Stimulated activated CD4-positive, alpha-beta T cell treated with anti-CD3 and anti-CD28 coated beads, Interleukin-2, amount 100 ng/mL, for 48 hours (primary cell): ENCODE measurements around the gene WSCD2.

ENCODE experiments used
- DNase-seq, 2 donors: peaks; one replicate each; pipeline ENCODE4 v3.0.0-alpha.2; 2020

The WSCD2 gene

DNA sequence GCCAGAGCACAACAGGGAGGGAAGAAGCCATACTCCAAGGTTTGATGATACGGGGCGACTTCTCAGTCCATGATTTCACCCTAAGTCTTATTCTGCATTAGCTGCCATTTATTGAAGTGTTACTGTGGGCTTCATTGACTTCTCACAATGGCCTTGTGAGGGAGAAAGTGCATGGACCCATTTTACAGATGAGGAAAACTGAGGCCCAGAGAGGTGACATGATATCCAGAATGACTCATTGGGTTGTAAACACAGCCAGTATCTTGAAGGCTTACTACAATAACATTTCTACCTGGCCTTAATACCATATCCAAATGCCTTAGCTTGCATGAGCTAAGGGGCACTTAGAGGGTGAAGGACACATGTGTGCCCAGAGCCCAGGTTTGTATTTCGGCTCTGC is 109.4 kb downstream of the WSCD2 start:
- DNase-seq = no peak

DNA sequence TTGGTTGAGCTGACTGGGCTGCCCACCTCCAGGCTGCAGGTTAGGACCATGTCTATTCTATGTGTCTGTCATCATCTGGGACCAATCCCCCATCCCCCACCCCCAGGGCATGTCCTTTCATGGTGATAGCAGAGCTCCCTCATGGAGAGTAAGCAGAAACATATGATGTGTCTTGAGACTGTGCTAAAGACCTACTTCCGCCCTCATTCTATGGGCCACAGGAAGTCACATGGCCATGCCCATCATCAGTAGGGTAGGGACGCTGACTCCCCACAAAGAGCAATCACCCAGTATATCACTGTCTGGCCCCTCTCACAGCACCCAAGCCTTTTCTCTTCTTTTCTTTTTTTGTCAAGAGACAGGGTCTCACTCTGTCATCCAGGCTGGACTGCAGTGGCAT is 110.3 kb downstream of the WSCD2 start:
- no peak for DNase-seq

DNA sequence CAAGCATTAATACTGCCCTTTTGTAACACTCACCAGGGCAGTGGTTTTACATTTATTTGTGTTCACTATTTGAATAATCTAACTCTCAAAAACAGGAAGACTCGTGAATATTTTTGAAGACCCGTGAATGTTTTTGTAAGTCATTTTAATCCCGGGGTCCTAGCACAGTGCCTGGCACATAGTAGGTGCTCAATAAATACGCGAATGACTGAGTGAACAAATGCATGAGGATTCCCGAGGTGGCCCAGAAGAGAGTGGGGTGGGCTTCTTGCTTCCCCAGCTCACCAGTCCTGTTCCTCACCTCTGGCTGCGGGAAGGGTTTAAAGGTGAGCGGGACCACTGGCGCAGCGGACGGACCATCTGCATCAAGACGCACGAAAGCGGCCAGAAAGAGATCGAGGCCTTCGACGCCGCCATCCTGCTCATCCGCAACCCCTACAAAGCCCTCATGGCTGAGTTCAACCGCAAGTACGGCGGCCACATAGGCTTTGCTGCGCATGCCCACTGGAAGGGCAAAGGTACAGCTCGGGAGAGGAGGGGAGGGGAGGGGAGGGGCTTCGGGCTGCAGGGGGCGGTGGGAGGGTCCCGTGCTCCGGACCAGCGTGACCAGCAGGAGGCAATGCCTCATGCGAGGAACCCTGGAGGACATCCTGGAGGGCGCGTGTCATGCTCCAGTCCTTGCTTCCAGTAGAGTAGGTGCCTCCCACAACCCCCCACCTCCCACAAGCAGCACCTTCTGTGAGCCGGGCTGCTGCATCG is 111.1 kb downstream of the WSCD2 start:
- DNase-seq = no peak

DNA sequence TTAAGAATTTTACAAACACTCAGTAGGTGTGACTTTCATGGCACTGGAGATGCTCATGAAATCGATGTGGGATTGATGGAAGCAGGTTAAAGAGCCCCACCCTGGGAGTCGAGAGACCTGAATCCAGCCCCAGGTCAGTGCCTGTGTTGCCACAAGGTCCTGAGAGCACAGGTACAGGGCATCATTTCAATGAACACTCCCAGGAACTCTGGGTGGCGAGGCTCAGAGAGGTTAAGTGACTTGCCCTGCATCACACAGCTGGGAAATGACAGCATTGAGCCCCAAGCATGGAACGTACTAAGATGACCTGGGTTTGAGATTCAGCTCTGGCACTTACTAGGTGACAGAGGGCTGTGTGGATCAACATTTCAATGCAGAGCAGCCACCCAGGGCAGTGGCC is 111.8 kb downstream of the WSCD2 start:
- DNase-seq = no peak

DNA sequence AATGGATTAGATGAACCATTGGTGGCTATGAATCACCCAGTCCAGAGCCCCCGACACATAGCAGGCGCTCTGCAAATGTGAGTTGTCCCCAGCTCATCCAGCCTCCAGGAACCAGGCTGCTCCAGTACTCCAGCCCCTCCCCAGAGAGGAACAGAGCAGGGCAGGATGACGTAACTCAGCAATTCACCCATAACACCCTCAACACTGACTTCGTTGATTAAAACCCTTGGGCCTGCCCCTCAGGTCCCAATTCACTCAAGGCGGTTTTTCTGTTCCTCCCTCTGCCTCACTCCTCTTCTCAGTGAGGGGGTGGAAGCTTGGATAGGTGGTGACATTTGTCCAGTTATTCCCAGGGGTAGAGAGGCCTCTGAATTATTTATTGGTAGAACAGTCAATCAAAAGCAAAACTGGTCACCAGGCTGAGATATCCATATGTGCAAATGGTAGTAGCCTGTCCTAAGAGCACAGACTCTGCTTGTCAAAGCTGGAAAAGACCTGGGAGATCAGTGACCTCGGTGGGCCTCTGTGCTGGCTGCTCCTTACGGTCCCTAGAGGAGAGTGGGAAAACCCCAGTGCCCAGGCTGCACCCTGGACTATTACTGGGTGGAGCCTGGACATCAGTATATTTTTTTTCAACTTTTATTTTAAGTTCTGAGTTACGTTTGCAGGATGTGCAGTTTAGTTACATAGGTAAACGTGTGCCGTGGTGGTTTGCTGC is 113.1 kb downstream of the WSCD2 start:
- no peak for DNase-seq

DNA sequence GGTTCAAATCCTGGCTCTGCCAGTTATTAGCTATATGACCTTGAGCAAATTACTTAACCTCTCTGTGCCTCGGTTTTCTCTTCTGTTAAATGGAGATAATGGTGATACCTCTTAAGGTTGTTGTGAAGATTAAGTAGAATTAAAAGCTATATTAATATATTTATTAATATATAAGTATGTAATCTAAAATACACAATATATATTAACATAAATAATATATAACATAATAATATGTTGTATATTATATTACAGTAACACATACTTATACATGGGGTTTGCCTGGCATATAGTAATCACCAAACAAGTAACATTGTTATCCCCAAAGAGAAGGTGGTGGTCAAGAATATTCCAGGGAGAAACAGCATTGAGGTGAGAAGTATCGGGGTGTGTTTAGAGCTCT is 118.0 kb downstream of the WSCD2 start:
- no peak for DNase-seq

DNA sequence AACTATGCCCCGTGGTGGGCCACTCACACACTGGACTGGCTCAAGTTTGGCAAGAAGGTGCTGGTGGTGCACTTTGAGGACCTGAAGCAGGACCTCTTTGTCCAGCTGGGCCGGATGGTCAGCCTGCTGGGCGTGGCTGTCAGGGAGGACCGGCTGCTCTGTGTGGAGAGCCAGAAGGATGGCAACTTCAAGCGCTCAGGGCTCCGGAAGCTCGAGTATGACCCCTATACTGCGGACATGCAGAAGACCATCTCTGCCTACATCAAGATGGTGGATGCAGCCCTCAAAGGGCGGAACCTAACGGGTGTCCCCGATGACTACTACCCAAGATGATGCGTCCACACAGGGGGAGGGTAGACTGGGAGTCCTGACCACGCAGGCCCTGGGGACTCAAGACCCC is 118.9 kb downstream of the WSCD2 start:
- DNase-seq = no peak

DNA sequence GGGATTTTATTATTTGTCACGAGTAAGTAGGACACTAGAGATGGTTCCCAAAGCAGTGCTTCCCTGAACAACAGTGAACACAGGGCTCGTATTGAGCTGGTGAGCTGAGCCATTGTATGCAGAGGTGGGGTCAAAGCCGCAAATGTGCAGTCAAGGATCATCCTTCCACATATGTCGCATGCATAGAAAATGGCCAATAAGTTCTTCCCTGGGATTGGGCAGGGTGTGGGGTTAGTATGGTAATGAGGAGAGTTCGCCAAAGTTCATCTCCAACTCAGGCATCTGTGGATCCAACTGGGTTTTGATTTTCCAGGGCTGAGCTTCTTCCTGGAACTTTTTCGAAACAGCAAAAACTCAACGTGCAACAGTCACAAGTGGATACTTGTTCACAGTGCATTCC is 123.4 kb downstream of the WSCD2 start:
- DNase-seq = no peak

DNA sequence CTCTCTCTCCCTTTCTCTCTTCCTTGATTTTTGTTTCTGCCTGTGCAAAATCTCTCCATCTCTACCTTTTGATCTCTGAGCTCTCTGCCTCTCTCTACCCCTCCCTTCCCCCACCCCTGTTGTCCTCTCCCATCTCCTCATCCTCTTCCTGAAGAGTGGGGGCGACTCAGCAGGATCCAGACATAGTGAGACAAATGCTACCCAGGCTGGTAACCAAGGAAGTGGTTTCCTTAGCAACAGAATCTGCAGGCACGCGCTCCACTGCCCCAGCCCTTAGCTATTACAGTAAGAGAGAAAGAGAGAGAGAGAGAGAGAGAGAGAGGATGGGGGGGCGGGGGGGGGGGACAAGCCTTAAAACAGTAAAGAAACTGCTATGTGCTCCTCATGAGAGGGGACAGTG is 124.5 kb downstream of the WSCD2 start:
- no peak for DNase-seq

DNA sequence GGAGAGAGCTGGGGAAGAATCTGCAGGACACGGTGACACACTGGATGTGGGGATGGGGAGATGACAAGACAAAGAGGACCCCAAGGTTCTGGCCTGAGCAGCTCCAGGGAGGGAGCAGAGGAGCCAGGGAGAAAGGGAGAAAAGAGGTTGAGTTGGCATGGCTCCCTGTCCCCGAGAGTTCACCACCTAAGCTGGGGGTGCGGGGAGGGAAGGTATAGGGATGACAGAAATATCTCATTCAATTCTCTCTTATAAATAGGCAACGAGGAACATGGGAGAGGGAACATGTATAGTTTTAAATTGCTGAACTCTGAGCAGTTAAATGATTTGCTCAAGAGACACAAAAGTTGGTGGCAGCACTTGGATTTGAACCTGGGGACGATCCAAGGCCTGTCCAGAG is 124.9 kb downstream of the WSCD2 start:
- DNase-seq = no peak

DNA sequence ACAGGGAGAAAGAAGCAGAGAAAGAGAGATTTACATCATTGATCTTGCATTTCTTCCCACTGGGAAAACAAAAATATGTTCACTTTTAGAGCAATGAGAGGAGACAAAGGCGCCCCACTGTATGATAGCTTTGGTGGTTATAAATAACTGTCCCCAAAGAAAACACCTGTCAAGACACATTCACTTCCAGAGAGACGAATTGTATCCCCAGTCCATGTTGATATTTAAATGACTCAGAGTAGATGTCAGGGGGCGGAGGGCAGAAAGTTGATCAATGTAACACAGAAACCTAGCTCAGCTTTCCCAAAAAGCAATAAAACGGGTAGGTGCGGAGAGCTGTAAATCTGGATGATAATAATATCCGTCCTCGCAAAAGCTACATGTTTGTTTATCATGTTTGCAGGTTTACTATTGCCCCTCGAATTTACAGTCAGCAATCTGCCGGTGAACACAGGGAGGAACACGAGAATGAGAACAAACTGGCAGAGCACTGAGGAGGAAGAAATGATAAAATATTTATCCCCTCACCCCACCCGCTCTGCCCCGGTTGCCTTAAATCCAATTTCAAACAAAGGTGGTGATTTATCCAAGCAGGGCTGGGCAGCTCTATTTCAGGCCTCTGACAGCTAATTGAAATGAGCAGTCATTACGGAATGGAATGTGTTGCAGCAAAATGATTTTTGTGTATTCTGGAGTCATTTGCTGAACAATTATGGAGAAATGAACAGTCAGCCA is 125.6 kb downstream of the WSCD2 start:
- no peak for DNase-seq

DNA sequence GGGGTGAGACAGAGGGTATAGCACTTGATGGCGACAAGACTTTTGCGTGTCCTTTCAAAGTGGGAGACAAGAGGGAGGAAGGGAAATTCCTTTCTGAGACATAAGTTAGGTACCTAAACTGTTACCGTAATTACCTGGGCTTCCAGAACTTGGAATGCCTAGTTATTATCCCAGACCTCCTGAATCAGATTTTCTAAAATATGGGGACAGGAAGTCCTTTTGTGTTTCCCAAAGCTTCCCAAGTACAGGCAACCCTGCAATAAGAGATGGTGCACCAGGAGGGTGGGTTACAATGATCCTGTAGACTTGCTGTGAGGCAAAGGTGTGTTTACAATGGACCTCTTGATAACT is 126.1 kb downstream of the WSCD2 start:
- DNase-seq = no peak

DNA sequence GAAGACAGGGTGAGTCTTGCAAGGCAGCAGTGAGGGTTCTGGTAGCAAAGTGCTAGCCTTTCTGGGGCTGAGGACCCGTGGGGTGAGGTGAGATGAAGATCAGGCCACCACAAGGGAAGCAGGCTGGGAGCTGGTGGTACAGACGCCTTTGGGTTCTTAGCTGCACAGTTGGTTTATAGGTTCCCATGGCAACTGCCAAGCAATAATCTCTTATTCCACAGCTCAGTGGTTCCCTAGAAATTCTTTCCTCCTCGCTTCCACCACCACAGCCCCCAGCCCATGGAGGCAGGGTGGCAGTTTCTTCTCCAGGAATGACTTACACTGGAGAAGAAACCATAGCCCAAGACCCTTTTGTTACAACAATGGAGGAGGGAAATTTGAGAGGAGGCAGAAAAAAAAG is 127.9 kb downstream of the WSCD2 start:
- DNase-seq = no peak

DNA sequence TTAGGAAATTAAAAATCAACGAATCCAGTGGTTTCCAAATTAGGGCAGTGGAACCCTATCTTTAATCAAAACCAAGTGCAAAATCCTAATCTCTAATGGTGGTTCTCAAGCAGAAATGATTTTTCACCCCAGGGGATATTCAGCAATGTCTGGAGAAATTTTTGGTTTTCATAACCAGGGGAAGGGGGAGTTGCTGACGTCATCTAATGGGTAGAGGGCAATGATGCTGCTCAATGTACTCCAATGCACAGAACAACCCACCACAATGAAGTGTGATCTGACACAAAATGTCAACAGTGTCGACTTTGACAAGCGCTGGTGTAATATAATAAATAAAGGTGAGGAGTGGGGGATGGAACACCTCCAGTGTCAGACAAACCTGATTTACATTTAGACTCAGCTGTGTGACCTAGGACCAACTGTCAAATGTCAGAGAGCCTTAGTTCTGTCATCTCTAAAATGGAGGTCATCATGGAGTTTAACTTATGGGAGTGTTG is 128.6 kb downstream of the WSCD2 start:
- no peak for DNase-seq

DNA sequence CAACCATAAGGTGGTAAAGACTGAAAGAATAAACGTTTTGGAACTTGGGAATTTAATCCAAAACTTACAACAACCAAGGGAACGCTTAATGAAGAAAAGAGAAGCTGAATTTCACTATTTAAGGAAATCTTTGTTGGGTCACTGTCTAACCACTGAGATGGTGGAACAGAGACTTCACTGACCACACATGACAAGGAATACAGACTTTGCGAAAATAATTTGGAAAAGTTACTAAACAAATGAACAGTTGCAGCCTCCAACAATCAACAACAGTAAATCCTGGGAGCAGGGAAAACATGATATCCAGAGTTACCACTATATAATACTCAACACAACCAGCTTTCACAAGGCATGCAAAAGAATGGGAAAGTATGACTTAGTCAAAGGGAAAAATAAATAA is 131.0 kb downstream of the WSCD2 start:
- DNase-seq = no peak

DNA sequence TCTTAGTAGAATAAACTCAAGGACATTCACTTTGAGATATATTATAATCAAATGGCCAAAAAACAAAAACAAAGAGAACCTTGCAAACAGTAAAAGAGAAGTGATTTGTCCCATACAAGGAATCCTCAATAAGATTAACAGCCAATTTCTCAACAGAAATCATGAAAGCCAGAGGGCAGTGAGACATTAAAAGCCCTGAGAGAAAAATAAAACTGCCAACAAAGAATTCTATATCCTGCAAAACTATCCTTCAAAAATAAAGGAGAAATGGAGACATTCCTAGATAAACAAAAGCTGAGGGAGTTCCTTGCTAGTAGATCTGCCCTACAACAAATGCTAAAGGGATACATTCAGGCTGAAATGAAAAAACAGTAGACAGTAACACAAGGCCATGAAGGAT is 131.9 kb downstream of the WSCD2 start:
- DNase-seq = no peak

DNA sequence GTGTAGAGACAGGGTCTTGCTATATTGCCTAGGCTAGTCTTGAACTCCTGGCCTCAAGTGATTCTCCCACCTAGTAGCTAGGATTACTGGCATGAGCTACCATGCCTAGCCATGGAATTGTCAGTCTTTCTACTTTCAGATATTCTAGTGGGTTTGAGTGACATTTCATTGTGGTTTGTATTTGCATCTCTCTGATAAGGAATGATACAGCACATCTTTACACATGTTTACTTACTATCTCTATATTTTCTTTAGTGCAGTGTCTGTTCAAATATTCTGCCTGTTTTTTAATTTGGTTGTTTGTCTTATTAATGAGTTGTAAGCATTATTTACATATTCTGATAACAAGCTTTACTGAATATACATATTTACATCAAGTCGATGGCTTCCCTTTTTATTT is 136.4 kb downstream of the WSCD2 start:
- no peak for DNase-seq

DNA sequence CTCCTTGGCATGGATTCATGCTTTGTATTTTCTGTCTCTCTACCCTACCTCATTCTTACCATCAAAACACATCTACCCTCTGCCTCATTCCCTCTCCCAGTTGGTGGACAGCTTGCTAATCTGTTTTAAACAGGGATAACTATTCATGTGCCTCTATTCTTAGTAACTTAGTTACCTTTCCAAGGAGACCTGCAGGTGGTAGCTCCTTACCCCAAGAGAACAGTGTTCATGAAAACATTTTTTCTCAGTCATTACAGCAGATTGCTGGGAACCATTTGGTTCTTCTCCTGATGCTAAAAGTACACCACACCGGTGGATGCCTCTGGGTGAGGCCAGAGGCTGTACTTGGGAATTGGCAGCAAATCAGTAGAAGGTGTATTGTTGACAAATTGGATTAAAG is 137.0 kb downstream of the WSCD2 start:
- DNase-seq = no peak

DNA sequence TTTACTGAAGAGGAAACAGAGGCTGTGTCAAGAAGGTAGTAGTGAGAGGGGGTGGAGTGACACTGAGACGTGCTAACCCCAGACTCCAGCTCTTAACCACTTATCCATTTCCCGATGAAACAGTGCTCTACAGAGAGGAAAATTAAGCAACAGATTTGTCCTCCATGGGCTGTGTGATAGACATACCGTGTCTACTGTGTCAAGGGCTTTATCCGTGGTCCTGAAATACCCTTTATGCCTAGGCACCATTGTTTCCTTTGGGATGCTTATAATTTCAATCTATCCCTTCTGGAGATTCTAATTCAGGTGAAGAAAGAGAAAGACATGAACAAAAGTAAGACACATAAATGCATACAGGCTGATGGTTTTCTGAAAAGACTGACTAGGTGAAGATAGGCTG is 138.4 kb downstream of the WSCD2 start:
- no peak for DNase-seq

DNA sequence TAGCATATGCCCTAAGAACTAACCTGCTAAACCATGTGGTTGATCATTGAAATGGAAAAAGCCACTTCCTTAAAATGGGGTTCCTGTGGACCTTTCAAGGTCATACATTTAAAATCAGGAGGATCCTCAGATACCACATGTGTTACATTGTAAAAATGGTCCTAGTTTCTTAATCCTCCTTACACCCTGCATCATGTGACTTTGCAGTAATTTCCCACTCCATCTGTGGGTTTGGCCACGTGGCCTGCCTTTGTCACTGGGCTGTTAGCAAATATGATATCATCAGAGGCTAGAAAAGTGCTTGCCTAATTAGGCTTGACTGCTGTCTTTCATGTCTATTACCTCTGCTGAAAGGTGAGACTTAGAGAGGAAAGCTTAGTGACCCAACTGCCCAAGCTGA is 139.3 kb downstream of the WSCD2 start:
- no peak for DNase-seq

DNA sequence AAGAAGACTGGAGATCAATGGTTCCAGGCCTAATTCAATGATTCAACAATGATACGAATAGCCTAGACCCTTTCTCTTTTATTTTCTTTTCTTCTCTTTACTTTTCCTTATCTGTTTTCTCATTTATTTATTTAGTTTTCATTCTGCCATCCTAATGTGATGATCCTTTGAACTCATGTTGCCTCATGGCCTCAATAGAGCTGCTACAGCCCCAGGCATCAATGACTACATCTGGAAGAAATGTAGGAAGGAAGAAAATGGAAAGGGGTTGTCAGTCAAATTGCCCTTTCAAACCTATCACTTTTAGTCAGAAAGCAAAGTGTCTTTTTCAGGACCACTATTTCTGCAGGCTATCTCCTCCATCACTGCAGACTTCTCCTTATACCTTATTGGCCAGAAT is 140.1 kb downstream of the WSCD2 start:
- DNase-seq = no peak

DNA sequence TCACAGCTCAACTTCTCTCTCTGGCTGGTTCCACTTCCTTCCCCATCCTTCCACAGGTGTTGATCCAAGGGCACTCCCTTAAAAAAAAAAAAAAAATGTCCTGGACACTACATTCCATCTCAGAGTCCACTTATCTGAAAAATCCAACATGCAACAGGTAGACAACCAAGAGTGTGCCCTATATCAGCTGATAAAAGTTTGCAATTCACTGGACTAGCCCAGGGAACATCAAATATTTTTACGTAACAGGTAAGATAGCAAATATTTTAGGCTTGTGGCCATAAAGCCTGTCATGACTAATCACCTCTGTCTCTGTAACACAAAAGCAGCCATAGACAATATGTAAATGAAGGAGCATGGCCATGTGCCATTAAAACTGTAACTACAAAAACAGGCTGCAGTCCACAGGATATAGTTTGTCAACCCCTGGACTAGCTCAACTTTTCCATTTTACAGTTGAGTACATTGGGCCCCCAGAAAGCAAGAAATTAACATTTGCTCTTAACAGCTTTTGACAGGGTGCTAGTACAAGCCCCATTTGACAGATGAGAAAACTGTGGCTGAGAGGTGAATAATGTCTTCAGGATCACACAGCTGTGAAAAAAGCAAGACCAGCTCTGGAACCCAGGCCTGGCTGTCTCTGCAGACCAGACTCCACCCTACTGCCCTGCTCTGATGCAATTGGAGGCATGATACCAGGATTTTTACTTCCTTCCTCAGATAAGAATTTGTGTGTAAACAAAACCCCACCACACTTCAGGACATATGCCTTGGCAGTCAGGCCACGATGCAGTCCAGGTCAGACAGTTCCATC is 141.2 kb downstream of the WSCD2 start:
- no peak for DNase-seq

DNA sequence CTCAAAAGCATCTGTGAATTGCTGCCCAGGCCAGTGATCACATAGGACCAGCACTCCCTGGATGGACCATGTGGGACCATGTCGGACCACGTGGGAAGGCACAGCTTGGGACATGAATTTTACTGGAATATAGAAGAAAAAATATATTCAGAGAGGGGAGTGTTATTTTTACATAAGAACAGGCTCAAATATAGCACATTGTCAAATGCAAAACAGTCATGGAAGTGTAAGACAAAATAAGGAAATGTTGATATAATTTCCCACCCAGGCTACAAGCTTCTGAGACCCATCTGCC is 141.7 kb downstream of the WSCD2 start:
- DNase-seq = no peak
